LNCaP clone FGC (cell line): ENCODE measurements around the gene RFX2.

ENCODE experiments used
- DNase-seq: peaks from one replicate; pipeline ENCODE4 v3.0.0-alpha.2; 2011; ENCODE audit warnings: low read depth
- H3K4me3 ChIP-seq: 2 replicates; pipeline ENCODE4 v1.5.1; 2011; ENCODE audit warnings: mild to moderate bottlenecking, low read depth, low read length, control low read depth
- CTCF ChIP-seq: IDR thresholded peaks from 2 replicates; pipeline ENCODE4 v1.5.1; 2012; ENCODE audit warnings: mild to moderate bottlenecking; ENCODE audit not compliant: control insufficient read depth, insufficient read depth; ENCODE audit errors: extremely low read depth

RFX2 gene

GRCh38 chr19:5985098-5985783 lies 125.1 kb downstream of the RFX2 start:
- no peak overlapping the region for H3K4me3 ChIP-seq
- no peak for TF ChIP-seq CTCF
- no peak for DNase-seq

GRCh38 chr19:5984600-5984999 lies 125.7 kb downstream of the RFX2 start:
- DNase-seq = no peak
- TF ChIP-seq CTCF = no peak

GRCh38 chr19:5983367-5983955 lies 126.8 kb downstream of the RFX2 start:
- DNase-seq = no peak
- no peak overlapping the region for H3K4me3 ChIP-seq
- no peak for TF ChIP-seq CTCF

More at GRCh38 chr19:5984600-5984999, 125.7 kb downstream of the RFX2 start:
- no peak overlapping the region for H3K4me3 ChIP-seq

- peak overlapping the region; percentile 95 for H3K4me3 ChIP-seq
- TF ChIP-seq CTCF = no peak
- no peak for DNase-seq
Measured at GRCh38 chr19:5978606-5979552, 131.4 kb downstream of the RFX2 start.

- peak; percentile 98 for DNase-seq
- no peak for TF ChIP-seq CTCF
- peak within 1 kb of the TSS; percentile 95 for H3K4me3 ChIP-seq
Measured at GRCh38 chr19:5977785-5978605, 132.3 kb downstream of the RFX2 start, which contains the start of gene RANBP3. RANBP3 (minus strand) TSS chr19:5978140; CDS start chr19:5978082, 58 bp downstream.

- H3K4me3 ChIP-seq = peak overlapping the region; percentile 95
- no peak for TF ChIP-seq CTCF
- DNase-seq = no peak
Measured at GRCh38 chr19:5977222-5977784, 133.0 kb downstream of the RFX2 start.
